Activated naive CD4-positive, alpha-beta T cell treated with anti-CD3 and anti-CD28 coated beads, Interleukin-2, amount 50 U/mL, for 16 hours (primary cell): ENCODE results near the gene XYLT2.
"Not testable (repeated sequence)": the region's sequence is repeated elsewhere in the genome, so short reads cannot be mapped to it uniquely, and the experiment has no call there.

ENCODE experiments used
- DNase-seq: peaks from one replicate; pipeline ENCODE4 v3.0.0-alpha.2; 2020

Gene XYLT2

GRCh38 chr17:50322271-50322670 is 23.7 kb upstream of the XYLT2 start:
- DNase-seq, result no peak

- no peak for DNase-seq
These were observed 22.9 kb upstream of the XYLT2 start for GRCh38 chr17:50323060-50323459.

- DNase-seq, result no peak
These were observed 20.0 kb upstream of the XYLT2 start for GRCh38 chr17:50325906-50326305.

- no peak for DNase-seq
These were observed 19.0 kb upstream of the XYLT2 start for GRCh38 chr17:50326831-50327364.

GRCh38 chr17:50328363-50329325 is 17.3 kb upstream of the XYLT2 start:
- no peak for DNase-seq

- DNase-seq, result no peak
These were observed 16.2 kb upstream of the XYLT2 start for GRCh38 chr17:50329716-50330115.

- no peak for DNase-seq
These were observed 15.7 kb upstream of the XYLT2 start for GRCh38 chr17:50330151-50330775.

- no peak for DNase-seq
These were observed 14.7 kb upstream of the XYLT2 start for GRCh38 chr17:50331085-50331791.

GRCh38 chr17:50332196-50332595 is 13.7 kb upstream of the XYLT2 start:
- DNase-seq, result no peak

GRCh38 chr17:50333291-50334057 is 12.5 kb upstream of the XYLT2 start:
- not testable (repeated sequence) for DNase-seq

- DNase-seq, result no peak
These were observed 8.0 kb upstream of the XYLT2 start for GRCh38 chr17:50337956-50338355.

- DNase-seq, result no peak
These were observed 7.3 kb upstream of the XYLT2 start for GRCh38 chr17:50338645-50339044.

GRCh38 chr17:50339381-50339780 is 6.5 kb upstream of the XYLT2 start:
- no peak for DNase-seq

GRCh38 chr17:50344731-50345365 is 1.1 kb upstream of the XYLT2 start:
- DNase-seq, result no peak

- peak; percentile 59 for DNase-seq
These were observed 589 bp downstream of the XYLT2 start for GRCh38 chr17:50346313-50347116.

- no peak for DNase-seq
These were observed 1.4 kb downstream of the XYLT2 start for GRCh38 chr17:50347117-50347893.

- DNase-seq, result no peak
These were observed 2.0 kb downstream of the XYLT2 start for GRCh38 chr17:50347894-50348291.

GRCh38 chr17:50348522-50349242 is 2.8 kb downstream of the XYLT2 start:
- DNase-seq, result no peak

- DNase-seq, result no peak
These were observed 3.3 kb downstream of the XYLT2 start for GRCh38 chr17:50349243-50349600.

- no peak for DNase-seq
These were observed 4.8 kb downstream of the XYLT2 start for GRCh38 chr17:50350733-50351132.
